GM19025 (cell line): ENCODE results near the gene TPGS2.
"Not testable (repeated sequence)": the region's sequence is repeated elsewhere in the genome, so short reads cannot be mapped to it uniquely, and the experiment has no call there.

Experiments
- ATAC-seq: cut with Tn5 transposase; IDR thresholded peaks from one replicate; pipeline ENCODE4 v1.9.1; 2021; ENCODE audit warnings: mild to moderate bottlenecking, low read depth, moderate library complexity; ENCODE audit not compliant: unreplicated experiment

The TPGS2 gene, protein sequence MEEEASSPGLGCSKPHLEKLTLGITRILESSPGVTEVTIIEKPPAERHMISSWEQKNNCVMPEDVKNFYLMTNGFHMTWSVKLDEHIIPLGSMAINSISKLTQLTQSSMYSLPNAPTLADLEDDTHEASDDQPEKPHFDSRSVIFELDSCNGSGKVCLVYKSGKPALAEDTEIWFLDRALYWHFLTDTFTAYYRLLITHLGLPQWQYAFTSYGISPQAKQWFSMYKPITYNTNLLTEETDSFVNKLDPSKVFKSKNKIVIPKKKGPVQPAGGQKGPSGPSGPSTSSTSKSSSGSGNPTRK

DNA sequence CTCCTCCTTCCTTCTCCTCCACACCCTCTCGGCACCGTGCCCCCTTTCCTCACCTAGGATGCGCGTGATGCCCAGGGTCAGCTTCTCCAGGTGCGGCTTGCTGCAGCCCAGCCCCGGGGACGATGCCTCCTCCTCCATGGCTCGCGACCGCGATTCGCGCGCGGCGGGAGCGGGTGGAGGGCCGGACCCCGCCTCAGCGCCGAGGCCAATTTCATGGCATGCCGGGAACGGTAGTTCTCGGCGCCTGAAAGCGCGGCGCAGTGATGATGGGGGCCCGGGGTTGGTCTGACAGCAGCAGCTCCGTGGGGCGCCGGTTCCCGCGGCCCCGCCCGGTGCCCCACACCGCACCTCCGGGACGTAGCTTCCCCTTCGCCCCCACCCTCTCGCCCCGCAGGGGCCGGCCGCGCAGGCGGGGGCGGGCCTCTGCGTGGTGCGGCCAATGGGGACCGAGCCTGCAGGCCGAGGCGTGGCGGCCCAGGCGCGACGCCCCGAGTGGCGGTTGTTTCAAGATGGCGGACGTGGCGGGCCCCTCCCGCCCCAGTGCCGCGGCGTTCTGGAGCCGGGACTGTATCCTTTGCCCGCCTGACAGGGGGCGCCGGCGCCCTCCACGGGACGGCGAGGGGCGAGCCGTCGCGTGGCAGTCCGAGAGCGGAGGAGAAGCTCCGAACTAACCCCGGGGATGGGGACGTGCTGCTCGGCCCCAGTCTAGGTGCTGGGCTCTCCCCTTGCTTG is at the start of gene TPGS2, which contains the start of gene KIAA1328:
TPGS2 (minus strand) TSS at position 373 of the 732 bp plus-strand sequence; CDS start at position 138, 235 bp downstream.
KIAA1328 (plus strand) TSS at position 498 of the 732 bp plus-strand sequence; CDS start at position 510, 12 bp downstream.
- ATAC-seq = peak; percentile 93

DNA sequence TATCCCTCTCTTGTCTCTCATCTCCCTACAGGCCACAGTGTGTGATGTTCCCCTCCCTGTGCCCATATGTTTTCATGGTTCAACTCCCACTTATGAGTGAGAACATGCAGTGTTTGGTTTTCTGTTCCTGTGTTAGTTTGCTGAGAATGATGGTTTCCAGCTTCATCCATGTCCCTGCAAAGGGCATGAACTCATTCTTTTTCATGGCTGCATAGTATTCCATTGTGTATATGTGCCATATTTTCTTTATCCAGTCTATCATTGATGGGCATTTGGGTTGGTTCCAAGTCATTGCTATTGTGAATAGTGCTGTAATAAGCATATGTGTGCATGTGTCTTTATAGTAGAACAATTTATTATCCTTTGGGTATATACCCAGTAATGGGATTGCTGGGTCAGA is 45.0 kb upstream of the TPGS2 start:
- not testable (repeated sequence) for ATAC-seq

DNA sequence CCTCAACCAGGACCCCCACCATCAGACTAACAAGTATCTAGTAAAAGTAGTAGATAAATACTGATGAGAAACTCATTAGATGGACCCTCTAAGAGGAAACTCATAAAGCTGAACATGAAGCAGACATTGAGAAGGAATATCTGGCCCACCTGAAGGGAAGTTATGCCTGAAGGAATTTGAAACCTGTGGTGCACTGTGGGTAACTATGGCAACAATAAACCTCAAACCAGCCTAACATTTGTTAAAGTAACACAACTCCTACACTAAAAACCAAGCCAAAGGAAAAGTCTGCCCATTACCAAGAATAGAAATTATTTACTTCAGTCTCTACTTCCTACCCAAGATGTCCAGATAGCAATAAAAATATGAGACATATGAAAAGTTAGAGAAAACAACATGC is 43.5 kb upstream of the TPGS2 start:
- ATAC-seq = no peak

DNA sequence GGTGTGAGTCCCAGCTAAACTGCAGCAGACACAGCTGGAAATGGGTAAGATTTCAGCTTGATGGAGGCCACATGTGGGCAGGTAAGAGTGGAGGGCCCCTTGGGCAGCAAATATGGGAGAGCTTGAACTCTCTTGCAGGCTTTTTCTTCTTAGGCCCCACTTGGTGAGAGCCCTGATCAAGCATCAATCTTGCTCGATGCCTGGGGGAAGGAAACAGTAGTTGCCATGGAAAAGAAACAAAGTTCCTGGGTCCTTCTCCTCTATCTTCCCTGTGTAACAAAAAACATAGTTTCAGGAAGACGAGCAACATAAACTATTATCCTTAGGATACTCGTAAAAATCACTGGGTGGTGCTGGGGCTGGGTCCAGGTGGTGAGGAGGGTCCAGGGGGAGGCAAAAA is 43.0 kb upstream of the TPGS2 start:
- ATAC-seq = no peak

DNA sequence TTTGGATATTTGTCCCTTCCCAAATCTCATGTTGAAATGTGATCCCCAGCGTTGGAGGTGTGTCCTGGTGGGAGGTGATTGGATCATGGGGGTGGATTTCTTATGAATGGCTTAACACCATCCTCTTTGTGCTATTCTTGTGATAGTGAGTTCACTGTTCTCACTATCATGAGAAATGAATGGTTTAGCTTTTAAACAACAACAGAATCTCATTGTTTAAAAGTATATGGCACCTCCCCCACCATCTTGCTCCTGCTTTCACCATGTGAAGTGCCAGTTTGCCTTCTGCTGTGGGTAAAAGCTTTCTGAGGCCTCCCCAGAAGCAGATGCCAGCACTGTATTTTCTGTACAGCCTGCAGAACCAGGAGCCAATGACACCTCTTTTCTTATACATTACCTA is 38.3 kb upstream of the TPGS2 start:
- no peak for ATAC-seq

DNA sequence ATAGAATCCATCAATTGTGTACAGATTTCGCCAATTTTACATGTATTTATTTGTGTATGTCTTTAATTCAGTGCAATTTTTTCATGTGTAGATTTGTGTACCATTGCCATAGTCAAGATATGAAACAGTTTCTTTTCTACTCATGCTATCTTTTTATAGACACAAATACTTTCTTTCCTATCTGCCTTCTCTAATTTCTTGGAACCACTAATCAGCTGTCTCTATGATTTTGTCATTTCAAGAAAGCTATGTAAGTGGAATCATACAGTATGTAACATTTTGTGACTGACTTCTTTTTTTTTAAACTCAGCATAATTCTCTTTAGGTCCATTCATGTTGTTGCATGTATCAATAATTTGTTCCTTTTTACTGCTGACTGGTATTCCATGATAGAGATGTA is 33.4 kb upstream of the TPGS2 start:
- ATAC-seq = no peak

DNA sequence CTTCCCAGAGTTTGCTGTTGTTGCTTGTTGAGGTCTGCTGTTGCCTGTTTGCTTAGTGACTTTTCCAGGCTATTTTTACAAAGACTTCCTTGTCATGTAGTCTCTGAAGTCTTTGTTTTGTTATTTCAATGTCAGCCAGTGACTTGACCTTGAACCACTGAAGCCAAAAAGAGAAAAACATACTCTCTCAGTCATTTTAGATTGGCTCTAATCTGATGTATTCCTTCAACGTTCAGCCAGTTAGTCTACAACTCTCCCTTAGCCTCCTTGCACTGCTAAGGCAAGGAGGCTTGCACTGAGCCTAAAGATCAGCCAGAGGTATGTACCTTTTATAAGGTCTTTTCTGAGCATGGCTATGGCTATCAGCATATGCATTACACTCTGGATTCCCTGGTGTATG is 28.0 kb upstream of the TPGS2 start:
- no peak for ATAC-seq

DNA sequence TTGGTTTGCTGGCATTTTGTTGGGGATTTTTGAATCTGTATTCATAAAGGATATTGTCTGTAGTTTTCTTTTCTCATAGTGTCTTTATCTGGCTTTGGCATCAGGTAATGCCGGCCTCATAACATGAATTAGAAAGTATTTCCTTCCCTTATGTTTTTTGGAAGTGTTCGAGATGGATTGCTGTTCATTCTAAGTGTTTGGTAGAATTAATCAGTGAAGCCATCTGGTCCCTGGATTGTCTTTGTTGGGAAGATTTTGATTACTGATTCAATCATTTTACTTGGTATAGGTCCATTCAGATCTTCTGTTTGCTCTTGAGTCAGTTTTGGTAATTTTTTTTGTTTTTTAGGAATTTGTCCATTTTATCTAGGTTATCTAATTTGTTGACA is 22.4 kb upstream of the TPGS2 start:
- no peak for ATAC-seq

DNA sequence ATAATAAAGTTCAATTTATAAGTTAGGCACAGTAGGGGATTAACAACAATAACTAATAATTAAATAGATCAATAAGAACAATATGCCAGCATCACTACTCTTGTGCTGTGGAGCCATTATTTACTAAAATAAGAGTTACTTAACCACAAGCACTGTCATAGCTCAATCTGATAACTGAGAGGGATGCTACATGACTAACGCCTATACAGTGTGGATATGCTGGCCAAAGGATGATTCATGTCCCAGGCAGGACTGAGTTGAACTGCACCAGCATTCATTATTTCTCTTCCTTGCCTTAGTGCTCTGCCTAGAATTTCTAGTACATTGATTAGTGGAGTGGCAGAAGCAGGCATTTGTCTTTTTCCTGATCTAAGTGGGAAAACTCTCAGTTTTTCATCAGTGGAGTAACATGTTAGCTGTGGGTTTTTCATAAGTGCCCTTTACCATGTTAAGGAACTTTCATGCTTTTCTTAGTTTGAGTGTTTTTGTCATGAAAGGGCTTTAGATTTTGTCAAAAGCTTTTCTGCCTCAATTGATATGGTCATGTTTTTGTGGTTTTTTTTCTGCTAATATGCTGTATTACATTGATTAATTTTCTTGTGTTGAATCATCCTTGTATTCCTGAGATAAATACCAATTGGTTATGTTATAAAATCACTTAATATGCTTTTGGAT is 21.9 kb upstream of the TPGS2 start:
- ATAC-seq = no peak

DNA sequence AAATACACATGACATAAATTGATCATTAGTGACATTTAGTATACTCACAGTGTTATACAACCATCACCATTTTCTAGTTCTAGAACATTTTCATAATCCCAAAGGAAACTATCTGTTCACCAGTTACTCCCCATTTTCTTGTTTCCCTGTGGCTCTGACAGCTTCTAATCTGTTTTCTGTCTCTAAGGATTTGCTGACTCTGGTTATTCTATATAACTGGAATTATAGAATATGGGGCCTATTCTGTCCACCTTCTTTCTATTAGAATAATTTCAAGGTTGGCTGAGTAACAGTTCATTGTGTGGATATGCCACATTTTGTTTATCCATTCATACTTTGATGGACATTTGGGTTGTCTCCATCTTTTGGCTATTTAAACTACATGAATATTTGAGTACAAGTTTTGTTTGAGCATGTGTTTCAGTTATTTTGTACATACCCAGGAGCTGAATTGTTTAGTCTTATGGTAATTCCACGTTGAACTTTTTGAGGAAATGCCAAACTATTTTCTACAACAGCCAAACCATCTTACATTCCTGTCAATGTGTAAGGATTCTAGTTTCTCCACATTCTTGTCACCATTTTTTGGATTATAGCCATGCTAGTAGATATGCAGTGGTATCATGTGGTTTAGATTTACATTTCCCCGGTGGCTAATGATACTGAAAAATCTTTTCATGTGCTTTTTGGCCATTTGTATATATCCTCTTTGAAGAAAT is 20.6 kb upstream of the TPGS2 start:
- ATAC-seq = no peak

DNA sequence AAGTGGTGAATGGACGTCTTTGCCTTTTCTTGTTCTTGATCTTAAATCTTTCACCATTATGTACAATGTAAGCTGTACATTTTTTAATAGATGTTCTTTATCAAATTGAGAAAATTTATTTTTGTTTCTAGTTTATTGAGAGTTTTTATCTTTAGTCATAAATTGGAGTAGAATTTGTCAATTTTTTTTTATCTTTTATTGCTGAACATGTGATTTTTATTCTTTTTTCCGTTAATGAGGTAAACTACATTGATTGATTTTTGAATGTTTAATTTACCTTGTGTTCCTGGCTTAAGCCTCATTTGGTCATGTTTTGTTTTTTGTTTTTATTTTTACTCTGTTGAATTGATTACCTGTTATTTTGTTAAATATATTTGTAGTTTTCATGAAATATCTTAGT is 19.8 kb upstream of the TPGS2 start:
- ATAC-seq = no peak

DNA sequence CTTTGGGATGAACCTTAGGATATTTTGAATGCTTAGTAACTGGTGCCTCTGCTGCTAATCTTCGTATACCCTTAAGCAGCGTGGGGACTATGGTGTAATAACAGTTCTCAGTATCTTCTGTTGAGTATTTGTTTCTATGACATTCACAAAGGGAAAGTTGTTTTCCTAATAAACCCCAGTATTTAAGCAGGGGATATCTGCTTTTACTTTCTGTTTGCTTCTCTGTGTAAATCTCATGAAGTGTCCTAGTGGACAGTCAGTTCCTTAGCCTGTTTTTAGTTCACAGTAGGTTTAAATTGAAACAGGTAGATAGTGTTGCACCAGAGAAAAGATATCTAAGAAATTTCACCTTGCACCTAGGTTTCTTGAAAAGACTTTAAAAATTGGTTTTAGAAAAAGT is 15.0 kb upstream of the TPGS2 start:
- peak; percentile 67 for ATAC-seq

DNA sequence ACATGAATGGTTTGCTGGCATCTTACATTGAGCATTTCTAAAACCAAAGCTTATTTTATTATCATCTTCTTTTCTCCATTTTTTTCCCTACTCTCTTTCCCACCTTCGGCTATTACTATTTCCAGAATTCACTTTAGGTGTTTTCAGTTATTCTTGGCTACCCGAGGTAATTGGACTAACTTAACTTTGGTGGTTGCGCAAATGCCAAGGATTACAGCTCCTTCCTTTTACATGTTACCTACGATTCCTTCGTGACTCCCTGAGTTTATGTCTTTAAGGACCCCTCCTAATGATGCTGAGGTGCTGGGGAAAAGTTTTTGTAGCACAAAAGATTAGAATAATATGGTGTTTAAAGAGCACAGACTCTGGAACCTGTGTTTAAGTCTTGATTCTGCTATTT is 14.4 kb upstream of the TPGS2 start:
- ATAC-seq = no peak

DNA sequence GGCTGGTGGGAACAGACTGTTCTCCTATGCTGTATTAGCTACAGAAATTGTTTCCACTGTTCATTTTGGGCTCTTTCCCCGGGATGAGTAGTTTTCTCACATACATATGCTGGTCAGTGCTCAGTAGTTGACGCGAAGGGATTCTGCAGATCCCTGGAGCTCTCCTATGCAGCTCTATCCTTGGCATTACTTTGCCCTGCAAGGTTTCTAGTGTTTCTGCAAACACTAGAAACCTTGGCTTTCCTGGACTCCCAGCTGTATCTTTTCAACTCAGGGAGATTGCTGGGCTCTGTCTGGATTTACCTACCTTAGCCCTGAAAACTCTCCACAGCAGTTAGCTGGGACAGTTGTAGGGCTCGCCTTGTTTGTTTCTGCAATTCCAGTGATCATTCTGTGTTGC is 11.0 kb upstream of the TPGS2 start:
- no peak for ATAC-seq

DNA sequence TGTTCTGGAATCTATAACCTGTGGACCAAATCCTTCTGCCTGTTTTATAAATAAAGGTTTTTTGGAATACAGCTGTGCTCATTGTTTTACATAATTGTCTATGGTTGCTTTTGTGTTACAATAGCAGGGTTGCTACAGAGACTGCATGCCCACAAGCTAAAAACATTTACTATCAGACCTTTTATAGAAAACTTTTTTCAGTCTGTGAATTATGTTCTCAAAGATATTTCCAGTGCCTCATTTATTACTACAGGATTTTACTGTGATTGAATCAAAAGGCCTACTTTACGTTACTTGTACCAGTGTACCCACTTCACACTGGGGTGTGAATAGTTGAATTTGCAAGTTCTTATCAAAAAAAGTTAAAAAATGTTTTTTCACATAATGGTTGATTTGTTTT is 7.1 kb upstream of the TPGS2 start:
- no peak for ATAC-seq

DNA sequence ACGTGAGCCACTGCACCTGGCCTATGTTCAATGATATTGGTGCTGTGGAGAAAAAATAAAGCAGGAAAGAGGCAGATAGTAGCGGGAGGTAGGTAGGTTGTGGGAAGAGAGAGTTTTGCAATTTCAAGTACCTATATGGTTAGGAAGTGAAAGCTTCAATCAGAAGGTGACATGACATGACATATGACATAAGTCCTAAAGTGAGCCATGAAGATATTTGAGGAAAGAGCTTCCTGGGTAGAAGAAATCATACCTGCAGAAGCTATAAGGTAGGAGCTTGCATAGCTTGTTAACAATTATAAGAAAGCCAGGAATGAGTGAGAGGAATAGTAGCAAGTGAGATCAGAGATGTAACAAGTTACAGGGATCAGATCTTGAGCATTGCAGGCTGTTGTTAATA is 4.3 kb upstream of the TPGS2 start:
- ATAC-seq = no peak

DNA sequence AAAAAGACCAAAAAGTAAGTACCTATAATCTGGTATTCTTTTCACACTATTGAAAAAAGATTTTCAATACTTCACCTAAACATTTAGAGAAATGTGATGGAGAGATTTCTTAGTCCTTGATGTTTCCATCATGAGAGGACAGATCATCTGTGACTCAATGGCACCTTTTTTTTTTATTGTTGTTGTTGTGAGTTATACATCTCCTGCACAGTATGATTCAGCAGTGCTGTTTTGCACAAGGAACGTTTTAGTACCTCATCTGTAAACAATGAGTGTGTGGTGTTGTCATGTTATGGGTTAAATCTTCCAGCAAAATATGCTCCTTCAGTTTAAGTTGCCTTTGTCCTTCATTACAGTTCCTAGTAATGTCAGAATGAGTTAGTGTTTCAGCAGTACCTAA is 2.3 kb upstream of the TPGS2 start:
- ATAC-seq = no peak

DNA sequence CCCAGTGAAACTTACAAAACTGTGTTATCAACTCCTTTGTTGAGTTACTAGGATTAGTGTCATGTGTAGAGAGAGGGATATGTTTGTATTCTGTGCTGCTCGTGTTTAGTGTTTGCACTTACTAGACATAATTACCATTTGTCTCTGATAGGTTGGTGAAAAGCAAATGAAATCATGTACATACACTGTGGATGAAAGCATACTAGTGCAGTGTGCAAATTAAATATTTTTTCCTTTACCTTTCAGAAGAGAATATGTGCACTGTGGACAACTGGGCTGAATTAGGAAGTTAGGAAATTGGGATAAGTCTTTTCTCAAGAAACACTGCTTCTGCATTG is 1.3 kb upstream of the TPGS2 start:
- ATAC-seq = no peak

DNA sequence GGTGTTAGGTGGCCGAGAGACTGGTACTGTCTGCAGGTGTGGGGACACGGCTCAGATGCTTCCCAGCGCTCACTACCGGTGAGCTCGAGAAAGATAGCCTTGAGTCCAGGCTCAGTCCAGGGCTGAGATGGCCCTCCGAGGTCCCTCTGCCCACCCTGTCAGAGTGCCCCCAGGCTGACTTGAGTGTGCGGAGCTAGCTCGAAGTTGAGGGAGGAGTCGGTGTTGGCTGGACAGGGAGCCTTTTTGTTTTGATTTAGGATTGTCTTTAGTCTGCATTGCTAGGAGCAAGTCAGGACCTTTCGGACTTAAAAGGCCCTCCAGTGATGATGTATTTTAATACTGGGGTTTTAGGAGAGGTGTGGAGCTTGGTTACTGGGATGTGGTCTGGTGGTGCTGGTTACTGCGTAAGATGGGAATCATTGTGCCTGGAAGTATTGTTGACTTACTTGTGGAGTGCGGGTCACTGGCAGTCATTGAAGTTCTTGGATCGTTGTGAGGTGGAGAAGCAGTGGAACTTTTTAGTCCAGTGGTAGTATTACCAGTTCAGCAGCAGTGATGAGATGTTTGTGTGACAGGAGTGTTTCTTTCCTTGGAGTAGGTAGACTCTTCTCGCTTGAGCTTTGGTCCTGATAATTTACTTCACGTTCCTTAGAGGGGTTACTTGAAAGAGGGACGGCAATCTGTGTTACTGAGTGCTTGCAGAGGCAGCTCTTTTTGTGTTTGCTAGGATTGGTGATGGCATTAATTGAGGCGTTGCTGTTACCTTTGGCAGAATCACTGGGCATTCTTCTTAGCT is 758 bp upstream of the TPGS2 start:
- no peak for ATAC-seq

DNA sequence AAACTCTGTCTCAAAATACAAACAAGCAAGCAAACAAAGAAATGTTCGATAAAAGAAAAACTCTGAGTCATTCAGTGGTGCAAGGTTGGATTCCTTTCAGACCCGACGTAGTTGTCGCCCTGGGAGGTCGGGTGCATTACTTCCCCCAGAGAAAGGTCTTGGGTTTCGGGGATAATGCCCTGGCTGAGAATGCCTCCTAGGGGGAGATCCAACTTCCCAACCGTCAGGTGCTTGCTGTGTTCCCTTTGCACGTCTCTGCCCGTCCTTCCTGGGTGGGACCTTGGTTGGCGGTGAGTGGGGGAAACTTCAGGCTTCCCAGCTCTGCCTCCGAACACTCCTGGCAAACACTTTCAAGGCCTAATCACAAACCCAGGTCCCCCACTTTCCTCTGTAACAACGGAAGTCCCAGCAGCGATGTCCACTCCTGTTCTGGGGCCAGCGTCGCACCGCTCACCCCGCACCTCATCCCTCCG is 609 bp downstream of the TPGS2 start:
- ATAC-seq = no peak
